A673 (cell line): ENCODE results near the gene ATP2C1. TPM values are rescaled to one million over a fixed set of nuclear protein-coding genes. Genes with fewer than 3 reads are reported as not detected.

ENCODE experiments used
- BruUV-seq: library from RNA; stranded (reverse); fragments of 400-500 nt; replicated peaks from 2 replicates; lab custom pipeline; 2021; lab: Mats Ljungman, UMichigan
- CTCF ChIA-PET: fragments of 300-600 bp; sonication (Branson Sonifier 250); formaldehyde crosslinking; loops from one replicate; lab custom pipeline; 2022; ENCODE audit warnings: antibody characterized with exemption; lab: Charles Lee
- POLR2A ChIA-PET: fragments of 300-600 bp; sonication (Branson Sonifier 250); formaldehyde crosslinking; loops from one replicate; lab custom pipeline; 2022; ENCODE audit warnings: antibody characterized with exemption; ENCODE audit not compliant: low non-redundant PET; lab: Charles Lee
- DNase-seq: peaks from one replicate; pipeline ENCODE4 v3.0.0-alpha.2; 2015; ENCODE audit warnings: low spot score
- H3K27ac ChIP-seq: fragments of 200-600 bp; sonication (generic); 2 replicates; pipeline ENCODE4 v1.5.1; 2016; ENCODE audit warnings: mixed run types, low read depth, mild to moderate bottlenecking, mixed read lengths, antibody characterized with exemption, low read length; ENCODE audit not compliant: poor library complexity, severe bottlenecking
- H3K27me3 ChIP-seq: fragments of 200-600 bp; sonication (generic); replicated peaks from 2 replicates; pipeline ENCODE4 v1.6.1; 2017; ENCODE audit warnings: mixed run types, low read depth, mild to moderate bottlenecking, mixed read lengths, antibody characterized with exemption, low read length; ENCODE audit not compliant: insufficient read depth, poor library complexity
- H3K36me3 ChIP-seq: fragments of 200-600 bp; sonication (generic); 2 replicates; pipeline ENCODE4 v1.6.1; 2016; ENCODE audit warnings: mixed run types, mild to moderate bottlenecking, mixed read lengths, antibody characterized with exemption, low read length; ENCODE audit not compliant: insufficient read depth, poor library complexity, severe bottlenecking
- H3K4me1 ChIP-seq: fragments of 200-600 bp; sonication (generic); 2 replicates; pipeline ENCODE4 v1.6.1; 2017; ENCODE audit warnings: mixed run types, mild to moderate bottlenecking, mixed read lengths, antibody characterized with exemption, low read length; ENCODE audit not compliant: insufficient read depth, poor library complexity, severe bottlenecking
- H3K4me3 ChIP-seq: fragments of 200-600 bp; sonication (generic); 2 replicates; pipeline ENCODE4 v1.5.1; 2016; ENCODE audit warnings: low read depth, mixed run types, mild to moderate bottlenecking, mixed read lengths, low read length; ENCODE audit not compliant: poor library complexity, severe bottlenecking
- H3K9me3 ChIP-seq: fragments of 200-600 bp; sonication (generic); 2 replicates; pipeline ENCODE4 v1.6.1; 2016; ENCODE audit warnings: mixed run types, low read depth, mild to moderate bottlenecking, mixed read lengths, antibody characterized with exemption, low read length; ENCODE audit not compliant: poor library complexity, severe bottlenecking
- EZH2 ChIP-seq: fragments of 200-600 bp; sonication (generic); IDR thresholded peaks from 2 replicates; pipeline ENCODE4 v1.6.1; 2017; ENCODE audit warnings: borderline replicate concordance, low read depth, mild to moderate bottlenecking, mixed read lengths, antibody characterized with exemption, low read length; ENCODE audit not compliant: poor library complexity, severe bottlenecking
- intact Hi-C: fragments of 100-400 bp; cut with micrococcal nuclease; formaldehyde crosslinking; loops from one replicate; pipeline ENCODE4 v1.10.0; 2022; ENCODE audit not compliant: unreplicated experiment
- total RNA-seq: library from RNA; stranded (reverse); gene quantifications from 2 replicates; pipeline ENCODE4 v1.2.3, GENCODE V29; 2021
- TF ChIP-seq, protein P1 (sequence below): fragments of 300-800, 200-600 bp; sonication (generic); conservative IDR thresholded peaks from 2 replicates; pipeline ENCODE4 v1.5.1; 2017; ENCODE audit warnings: low read depth, mild to moderate bottlenecking, antibody characterized with exemption, low read length, moderate library complexity, mixed read lengths

Gene ATP2C1
- total RNA-seq, 1 experiment from 2014 or later, result 75.9 TPM

DNA sequence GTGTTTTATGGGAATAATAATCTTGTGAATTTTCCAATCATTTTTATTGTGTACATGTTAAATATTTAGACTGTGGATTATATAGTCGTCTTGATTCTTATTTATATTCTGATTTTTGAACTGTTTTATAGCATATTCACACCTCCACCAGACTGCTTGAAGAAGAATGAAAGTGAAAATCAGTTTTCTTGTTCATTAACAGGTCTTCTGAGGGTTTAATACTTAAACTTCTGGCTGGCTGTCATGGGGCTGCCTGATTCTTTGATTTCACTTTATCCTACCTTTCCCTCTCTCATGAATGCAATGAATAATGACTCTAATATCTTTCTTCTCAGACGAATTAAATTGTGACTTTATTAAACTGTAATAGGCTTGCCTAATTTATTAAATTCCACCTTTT, 56.2 kb downstream of the ATP2C1 start:
- no TSS peak for BruUV-seq
- Histone ChIP-seq H3K27me3 (no peaks in the 10 kb centered on the region), H3K9me3 (peaks cover 10% of the 10 kb centered on the region), H3K27ac (no peak overlapping the region), H3K36me3 (peaks cover 31% of the 10 kb centered on the region), H3K4me3 (no peak overlapping the region), H3K4me1 (no peaks in the 10 kb centered on the region)
- ChIA-PET CTCF (no interaction called here), POLR2A (no interaction called here)
- DNase-seq, result no peak
- no peak for TF ChIP-seq EZH2
- TF ChIP-seq, protein P1, sequence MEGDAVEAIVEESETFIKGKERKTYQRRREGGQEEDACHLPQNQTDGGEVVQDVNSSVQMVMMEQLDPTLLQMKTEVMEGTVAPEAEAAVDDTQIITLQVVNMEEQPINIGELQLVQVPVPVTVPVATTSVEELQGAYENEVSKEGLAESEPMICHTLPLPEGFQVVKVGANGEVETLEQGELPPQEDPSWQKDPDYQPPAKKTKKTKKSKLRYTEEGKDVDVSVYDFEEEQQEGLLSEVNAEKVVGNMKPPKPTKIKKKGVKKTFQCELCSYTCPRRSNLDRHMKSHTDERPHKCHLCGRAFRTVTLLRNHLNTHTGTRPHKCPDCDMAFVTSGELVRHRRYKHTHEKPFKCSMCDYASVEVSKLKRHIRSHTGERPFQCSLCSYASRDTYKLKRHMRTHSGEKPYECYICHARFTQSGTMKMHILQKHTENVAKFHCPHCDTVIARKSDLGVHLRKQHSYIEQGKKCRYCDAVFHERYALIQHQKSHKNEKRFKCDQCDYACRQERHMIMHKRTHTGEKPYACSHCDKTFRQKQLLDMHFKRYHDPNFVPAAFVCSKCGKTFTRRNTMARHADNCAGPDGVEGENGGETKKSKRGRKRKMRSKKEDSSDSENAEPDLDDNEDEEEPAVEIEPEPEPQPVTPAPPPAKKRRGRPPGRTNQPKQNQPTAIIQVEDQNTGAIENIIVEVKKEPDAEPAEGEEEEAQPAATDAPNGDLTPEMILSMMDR, result no peak
- intact Hi-C loops, result no loop called here

DNA sequence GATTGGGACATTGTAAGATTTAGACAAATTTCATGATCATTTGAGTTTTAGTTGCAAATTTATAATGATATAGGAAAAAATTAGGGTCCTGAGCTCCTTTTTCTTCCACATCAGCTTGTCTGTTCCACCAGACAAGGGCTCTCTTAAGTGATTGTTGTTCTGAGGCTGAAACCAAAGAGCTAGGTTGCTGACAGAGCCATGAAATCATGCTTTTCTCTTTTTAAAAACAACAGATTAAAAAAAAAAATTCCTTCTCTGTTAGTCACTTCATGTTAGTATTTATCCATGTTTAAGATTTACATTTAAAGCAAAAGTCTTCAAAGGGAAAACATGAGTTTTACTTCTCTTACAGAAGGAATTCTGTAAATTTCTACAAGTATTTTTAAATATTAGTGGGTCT, 56.8 kb downstream of the ATP2C1 start:
- intact Hi-C loops, result no loop called here
- H3K9me3 ChIP-seq, result peaks cover 10% of the 10 kb centered on the region
- no TSS peak for BruUV-seq
- H3K4me1 ChIP-seq, result no peaks in the 10 kb centered on the region
- no peak overlapping the region for H3K27ac ChIP-seq
- POLR2A ChIA-PET, result no interaction called here
- no peaks in the 10 kb centered on the region for H3K27me3 ChIP-seq
- peaks cover 34% of the 10 kb centered on the region for H3K36me3 ChIP-seq
- no peak for DNase-seq
- TF ChIP-seq EZH2, result no peak
- no peak overlapping the region for H3K4me3 ChIP-seq
- CTCF ChIA-PET, result no interaction called here

DNA sequence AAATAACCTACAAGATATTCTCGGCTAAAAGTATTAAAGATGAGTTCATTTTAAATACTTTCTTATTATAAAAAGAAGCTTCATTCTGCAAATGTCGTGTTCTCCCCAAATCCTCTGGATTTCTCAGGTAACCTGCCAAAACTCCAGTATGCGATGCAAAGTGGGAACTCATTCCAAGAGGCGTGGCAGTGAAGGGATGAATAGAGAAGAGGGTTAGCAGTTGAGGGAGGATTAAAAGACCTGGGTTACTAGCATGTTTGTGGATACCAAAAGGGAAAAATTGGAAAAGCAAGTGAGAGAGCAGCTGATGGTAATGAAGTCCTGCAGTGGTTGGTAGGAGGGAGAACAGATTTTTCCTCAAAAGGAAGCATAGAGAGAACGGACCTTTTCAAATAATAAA, 61.6 kb downstream of the ATP2C1 start:
- ChIA-PET POLR2A (no interaction called here), CTCF (no interaction called here)
- Histone ChIP-seq H3K4me3 (no peak overlapping the region), H3K27ac (no peak overlapping the region), H3K4me1 (no peaks in the 10 kb centered on the region), H3K27me3 (no peaks in the 10 kb centered on the region), H3K36me3 (peaks cover 17% of the 10 kb centered on the region), H3K9me3 (no peaks in the 10 kb centered on the region)
- intact Hi-C loops, result no loop called here
- no TSS peak for BruUV-seq
- TF ChIP-seq, protein P1, result no peak
- no peak for TF ChIP-seq EZH2
- no peak for DNase-seq

DNA sequence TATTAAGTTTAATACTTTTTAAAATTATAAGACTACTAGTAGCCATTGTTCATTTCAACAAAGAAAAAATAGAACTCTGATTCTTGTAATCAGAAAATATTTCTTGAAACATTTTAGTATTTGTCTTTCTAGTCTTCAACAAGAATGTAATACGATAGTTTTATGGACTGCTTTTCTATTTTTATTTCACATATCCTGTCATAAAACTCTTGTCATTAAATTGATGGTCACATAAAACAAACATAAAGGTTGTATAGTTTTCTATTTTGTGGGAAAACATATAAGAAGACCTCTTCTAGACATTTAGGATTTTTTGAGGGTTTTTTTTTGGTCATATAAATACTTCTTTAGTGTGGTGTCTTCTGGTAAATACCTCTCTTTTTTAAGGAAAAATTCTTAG, 62.4 kb downstream of the ATP2C1 start:
- intact Hi-C loops, result no loop called here
- H3K27ac ChIP-seq, result no peak overlapping the region
- TF ChIP-seq EZH2, result no peak
- TF ChIP-seq, protein P1, result no peak
- no TSS peak for BruUV-seq
- H3K9me3 ChIP-seq, result no peaks in the 10 kb centered on the region
- no peaks in the 10 kb centered on the region for H3K4me1 ChIP-seq
- no peak overlapping the region for H3K4me3 ChIP-seq
- POLR2A ChIA-PET, result no interaction called here
- no peaks in the 10 kb centered on the region for H3K27me3 ChIP-seq
- CTCF ChIA-PET, result no interaction called here
- DNase-seq, result no peak
- H3K36me3 ChIP-seq, result peaks cover 17% of the 10 kb centered on the region
